BE2C (cell line): ENCODE measurements around the gene DENND2A.

Source experiments
- DNase-seq: peaks from one replicate; pipeline ENCODE4 v3.0.0-alpha.2; 2020
- H3K27me3 ChIP-seq: fragments of 250-450 bp; sonication (Bioruptor Pico); 2 replicates; pipeline ENCODE4 v1.5.1; 2020; ENCODE audit warnings: mild to moderate bottlenecking
- H3K36me3 ChIP-seq: fragments of 250-450 bp; sonication (Bioruptor Pico); 2 replicates; pipeline ENCODE4 v1.5.1; 2020; ENCODE audit warnings: mild to moderate bottlenecking
- H3K4me1 ChIP-seq: fragments of 250-450 bp; sonication (Bioruptor Pico); 2 replicates; pipeline ENCODE4 v1.5.1; 2020
- H3K4me3 ChIP-seq: 2 replicates; pipeline ENCODE4 v1.5.1; 2011; ENCODE audit warnings: low read depth, low read length
- H3K9me3 ChIP-seq: fragments of 250-450 bp; sonication (Bioruptor Pico); 2 replicates; pipeline ENCODE4 v1.5.1; 2020
- TF ChIP-seq, protein P1 (sequence below): IDR thresholded peaks from 2 replicates; pipeline ENCODE4 v1.5.1; 2012; ENCODE audit warnings: mild to moderate bottlenecking, low read depth, low read length

DENND2A gene

DNA sequence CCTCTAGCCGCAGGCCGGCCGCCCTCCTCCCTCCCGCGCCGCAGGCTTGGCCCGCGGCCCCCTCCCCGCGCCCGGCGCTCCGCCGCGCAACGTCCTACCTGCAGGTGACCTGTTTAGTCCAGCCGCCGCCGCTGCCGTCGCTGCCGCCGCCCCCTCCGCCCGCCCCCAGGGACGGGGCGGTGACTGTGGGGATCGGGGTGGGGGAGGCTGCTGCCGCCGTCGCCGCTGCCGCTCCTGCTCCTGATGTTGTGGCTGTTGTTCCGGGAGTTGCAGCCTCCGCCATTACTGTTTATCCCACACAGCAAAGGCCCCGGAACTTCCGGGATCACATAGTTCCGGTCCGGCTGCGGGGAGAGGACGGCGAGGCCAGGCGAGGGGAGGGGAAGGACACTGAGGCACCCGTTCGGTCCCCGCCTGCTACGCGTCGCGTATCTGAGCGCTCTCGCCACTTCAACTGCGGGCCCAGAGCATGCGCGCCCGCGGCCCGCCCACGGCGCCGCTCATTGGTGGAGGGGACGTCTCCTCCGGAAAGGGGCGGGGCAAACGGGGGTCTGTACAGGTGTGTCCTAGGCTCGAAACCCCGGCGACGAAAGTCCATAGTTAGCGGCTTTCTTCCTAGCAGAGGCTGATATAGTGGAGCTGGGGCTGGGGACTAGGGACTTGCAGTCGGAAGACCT, 161.4 kb downstream of the DENND2A start, which contains the start of gene MKRN1:
TSS of gene MKRN1 (minus strand) at position 444 of the 677 bp plus-strand sequence. CDS start at position 283, 161 bp downstream.
- Histone ChIP-seq H3K36me3 (no peaks in the 10 kb centered on the region), H3K27me3 (no peaks in the 10 kb centered on the region), H3K9me3 (no peaks in the 10 kb centered on the region), H3K4me1 (no peaks in the 10 kb centered on the region), H3K4me3 (peak within 1 kb of the TSS; percentile 85)
- DNase-seq, result peak; percentile 97
- TF ChIP-seq, protein P1, sequence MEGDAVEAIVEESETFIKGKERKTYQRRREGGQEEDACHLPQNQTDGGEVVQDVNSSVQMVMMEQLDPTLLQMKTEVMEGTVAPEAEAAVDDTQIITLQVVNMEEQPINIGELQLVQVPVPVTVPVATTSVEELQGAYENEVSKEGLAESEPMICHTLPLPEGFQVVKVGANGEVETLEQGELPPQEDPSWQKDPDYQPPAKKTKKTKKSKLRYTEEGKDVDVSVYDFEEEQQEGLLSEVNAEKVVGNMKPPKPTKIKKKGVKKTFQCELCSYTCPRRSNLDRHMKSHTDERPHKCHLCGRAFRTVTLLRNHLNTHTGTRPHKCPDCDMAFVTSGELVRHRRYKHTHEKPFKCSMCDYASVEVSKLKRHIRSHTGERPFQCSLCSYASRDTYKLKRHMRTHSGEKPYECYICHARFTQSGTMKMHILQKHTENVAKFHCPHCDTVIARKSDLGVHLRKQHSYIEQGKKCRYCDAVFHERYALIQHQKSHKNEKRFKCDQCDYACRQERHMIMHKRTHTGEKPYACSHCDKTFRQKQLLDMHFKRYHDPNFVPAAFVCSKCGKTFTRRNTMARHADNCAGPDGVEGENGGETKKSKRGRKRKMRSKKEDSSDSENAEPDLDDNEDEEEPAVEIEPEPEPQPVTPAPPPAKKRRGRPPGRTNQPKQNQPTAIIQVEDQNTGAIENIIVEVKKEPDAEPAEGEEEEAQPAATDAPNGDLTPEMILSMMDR, result no peak

DNA sequence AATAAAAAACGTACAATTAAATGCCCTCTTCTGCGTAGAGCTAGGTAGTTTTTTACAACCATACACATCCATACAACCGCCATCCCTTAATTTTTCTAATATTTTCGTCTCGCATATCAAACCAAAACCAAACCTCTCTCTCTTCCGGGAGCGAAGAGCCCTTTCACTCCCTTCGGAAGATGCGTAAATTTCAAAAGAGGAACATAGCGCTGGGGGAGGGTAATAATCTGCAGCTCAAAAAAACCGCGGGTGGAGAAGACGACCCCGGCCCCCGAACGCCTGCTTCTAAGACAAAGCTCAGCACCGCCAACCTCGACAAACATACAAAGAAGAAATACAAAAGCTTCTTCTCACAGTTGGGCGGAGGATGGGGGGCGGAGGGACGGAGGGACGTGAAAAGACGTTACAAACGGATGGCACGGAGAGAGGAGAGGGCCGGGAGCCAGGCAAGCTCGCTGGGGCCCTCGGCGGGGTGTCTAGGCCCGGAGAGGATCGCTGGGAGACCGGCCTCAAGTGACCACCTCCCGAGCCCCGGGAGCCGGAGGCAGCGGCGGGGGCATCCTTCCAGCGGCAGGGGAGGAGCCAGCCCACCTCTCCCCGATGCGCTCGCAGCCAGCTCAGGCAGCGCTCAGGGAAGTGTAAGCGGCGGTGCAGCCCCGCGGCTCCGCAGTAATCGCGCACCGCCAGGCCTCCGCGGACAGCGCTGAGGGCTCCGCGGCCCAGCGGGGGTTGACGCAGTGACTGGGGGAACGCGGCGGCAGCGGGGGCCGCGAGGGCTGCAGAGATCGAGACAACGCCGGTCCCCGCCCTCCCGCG, 162.2 kb downstream of the DENND2A start:
- Histone ChIP-seq H3K4me1 (no peaks in the 10 kb centered on the region), H3K36me3 (no peaks in the 10 kb centered on the region), H3K9me3 (no peaks in the 10 kb centered on the region), H3K4me3 (peak overlapping the region; percentile 85), H3K27me3 (no peaks in the 10 kb centered on the region)
- DNase-seq, result no peak
- TF ChIP-seq, protein P1, result no peak

DNA sequence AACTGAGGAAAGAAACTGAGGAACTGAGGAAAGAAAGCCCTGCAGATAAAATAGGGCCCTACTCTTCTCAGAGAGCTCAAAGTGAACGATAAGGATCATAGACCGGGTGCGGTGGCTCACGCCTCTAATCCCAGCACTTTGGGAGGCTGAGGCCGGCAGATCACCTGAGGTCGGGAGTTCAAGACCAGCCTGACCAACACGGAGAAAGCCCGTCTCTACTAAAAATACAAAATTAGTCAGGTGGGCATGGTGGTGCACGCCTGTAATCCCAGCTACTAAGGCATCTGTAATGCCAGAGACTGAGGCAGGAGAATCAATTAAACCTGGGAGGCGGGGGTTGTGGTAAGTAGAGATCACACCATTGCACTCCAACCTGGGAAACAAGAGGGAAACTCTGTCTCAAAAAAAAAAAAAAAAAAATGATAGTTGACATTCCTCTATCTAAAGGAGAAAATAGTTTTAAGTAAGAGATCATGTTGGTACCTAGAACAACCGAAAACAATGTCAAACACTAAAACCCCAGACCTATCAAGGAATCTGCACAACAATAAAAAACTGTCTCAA, 163.8 kb downstream of the DENND2A start:
- Histone ChIP-seq H3K27me3 (no peaks in the 10 kb centered on the region), H3K4me3 (no peak overlapping the region), H3K4me1 (no peaks in the 10 kb centered on the region), H3K36me3 (no peaks in the 10 kb centered on the region), H3K9me3 (no peaks in the 10 kb centered on the region)
- TF ChIP-seq, protein P1, result no peak
- DNase-seq, result no peak

DNA sequence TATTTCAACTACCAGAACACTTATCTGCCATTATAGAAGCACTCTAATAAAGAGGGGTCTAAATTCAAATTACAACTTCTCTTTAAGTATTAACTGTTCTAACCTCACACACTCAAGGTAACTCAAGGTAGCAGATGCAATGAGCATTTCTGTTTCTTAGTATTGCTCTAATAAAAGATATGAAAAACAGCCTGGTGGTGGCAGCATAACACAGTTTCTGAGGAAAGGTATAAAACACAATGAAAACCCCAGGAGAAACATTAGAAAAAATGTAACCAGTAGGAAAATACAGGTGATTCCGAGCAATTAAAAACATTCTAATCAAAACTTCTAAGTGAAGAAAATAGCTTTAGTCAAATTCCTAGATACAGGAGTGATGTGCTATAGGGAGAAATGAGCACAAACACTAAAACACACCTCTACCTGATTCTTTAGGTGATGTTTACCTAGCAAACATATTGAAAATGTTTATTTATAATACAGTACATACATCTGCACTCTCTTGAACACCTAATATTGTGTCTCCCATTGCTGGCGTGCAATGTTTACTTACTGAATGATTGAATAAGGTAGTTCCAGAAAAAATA, 164.8 kb downstream of the DENND2A start:
- Histone ChIP-seq H3K27me3 (no peaks in the 10 kb centered on the region), H3K4me1 (no peaks in the 10 kb centered on the region), H3K36me3 (no peaks in the 10 kb centered on the region), H3K9me3 (no peaks in the 10 kb centered on the region), H3K4me3 (no peak overlapping the region)
- TF ChIP-seq, protein P1, result peak; percentile 70
- DNase-seq, result peak; percentile 55
